Panc1 (cell line): Measurements from ENCODE around the gene CERKL.

ENCODE experiments used
- CTCF ChIP-seq: fragments of 450-650 bp; IDR thresholded peaks from 2 replicates; pipeline ENCODE4 v1.5.1; 2017; ENCODE audit warnings: mild to moderate bottlenecking
- POLR2AphosphoS5 ChIP-seq: IDR thresholded peaks from 2 replicates; pipeline ENCODE4 v1.6.1; 2012; ENCODE audit warnings: mild to moderate bottlenecking, low read depth, low read length, moderate library complexity
- SIN3A ChIP-seq: IDR thresholded peaks from 2 replicates; pipeline ENCODE4 v1.6.1; 2012; ENCODE audit warnings: low read depth, mild to moderate bottlenecking, low read length, moderate library complexity, borderline replicate concordance; ENCODE audit not compliant: insufficient read depth
- TF ChIP-seq, protein P1 (sequence below), 2 experiments: IDR thresholded peaks; 2 replicates each; pipeline ENCODE4 v1.6.1; 2011 to 2012; ENCODE audit warnings: low read depth in 2 of 2, control low read depth in 1 of 2, low read length in 1 of 2, mild to moderate bottlenecking in 1 of 2, moderate library complexity in 1 of 2; ENCODE audit not compliant: insufficient read depth in 1 of 2

DNA sequence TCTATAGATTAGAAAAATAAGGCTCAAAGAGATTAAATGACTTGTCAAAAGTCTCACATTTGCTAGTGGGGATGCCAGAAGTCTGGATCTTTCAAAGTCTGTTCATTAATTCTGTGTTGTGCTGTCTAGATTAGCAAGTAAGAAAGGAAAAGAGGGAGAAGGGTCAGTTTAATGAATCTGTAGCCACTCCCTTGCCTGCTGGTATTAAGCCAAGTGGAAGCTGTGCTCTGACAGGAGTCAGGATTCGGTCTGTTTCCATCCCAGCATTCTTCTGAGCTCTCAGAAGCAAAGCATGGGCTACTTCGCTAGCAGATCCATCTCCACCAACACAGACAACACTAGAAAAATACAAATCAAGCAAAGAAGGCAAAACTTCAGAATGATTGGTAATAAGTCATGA, 98.5 kb downstream of the CERKL start:
- TF ChIP-seq CTCF = no peak
- TF ChIP-seq POLR2AphosphoS5 = no peak
- TF ChIP-seq SIN3A = no peak
- TF ChIP-seq, protein P1, sequence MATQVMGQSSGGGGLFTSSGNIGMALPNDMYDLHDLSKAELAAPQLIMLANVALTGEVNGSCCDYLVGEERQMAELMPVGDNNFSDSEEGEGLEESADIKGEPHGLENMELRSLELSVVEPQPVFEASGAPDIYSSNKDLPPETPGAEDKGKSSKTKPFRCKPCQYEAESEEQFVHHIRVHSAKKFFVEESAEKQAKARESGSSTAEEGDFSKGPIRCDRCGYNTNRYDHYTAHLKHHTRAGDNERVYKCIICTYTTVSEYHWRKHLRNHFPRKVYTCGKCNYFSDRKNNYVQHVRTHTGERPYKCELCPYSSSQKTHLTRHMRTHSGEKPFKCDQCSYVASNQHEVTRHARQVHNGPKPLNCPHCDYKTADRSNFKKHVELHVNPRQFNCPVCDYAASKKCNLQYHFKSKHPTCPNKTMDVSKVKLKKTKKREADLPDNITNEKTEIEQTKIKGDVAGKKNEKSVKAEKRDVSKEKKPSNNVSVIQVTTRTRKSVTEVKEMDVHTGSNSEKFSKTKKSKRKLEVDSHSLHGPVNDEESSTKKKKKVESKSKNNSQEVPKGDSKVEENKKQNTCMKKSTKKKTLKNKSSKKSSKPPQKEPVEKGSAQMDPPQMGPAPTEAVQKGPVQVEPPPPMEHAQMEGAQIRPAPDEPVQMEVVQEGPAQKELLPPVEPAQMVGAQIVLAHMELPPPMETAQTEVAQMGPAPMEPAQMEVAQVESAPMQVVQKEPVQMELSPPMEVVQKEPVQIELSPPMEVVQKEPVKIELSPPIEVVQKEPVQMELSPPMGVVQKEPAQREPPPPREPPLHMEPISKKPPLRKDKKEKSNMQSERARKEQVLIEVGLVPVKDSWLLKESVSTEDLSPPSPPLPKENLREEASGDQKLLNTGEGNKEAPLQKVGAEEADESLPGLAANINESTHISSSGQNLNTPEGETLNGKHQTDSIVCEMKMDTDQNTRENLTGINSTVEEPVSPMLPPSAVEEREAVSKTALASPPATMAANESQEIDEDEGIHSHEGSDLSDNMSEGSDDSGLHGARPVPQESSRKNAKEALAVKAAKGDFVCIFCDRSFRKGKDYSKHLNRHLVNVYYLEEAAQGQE (IDR thresholded peaks at IDR 0.05; ENCODE audit: insufficient read depth in 1 of 2, low read depth in 2 of 2, low read length in 1 of 2) = no peak
